MCF 10A (cell line): ENCODE data around the gene PCCA. TPM values are rescaled to one million over a fixed set of nuclear protein-coding genes. Genes with fewer than 3 reads are reported as not detected.
A peak's percentile ranks its signal among the peaks of the same experiment; 100 is the strongest.
"Not testable (repeated sequence)": the region's sequence is repeated elsewhere in the genome, so short reads cannot be mapped to it uniquely, and the experiment has no call there.

Experiments
- BruUV-seq: library from RNA; stranded (reverse); fragments of 400-500 nt; replicated peaks from 2 replicates; lab custom pipeline; 2021; lab: Mats Ljungman, UMichigan
- CTCF ChIA-PET: fragments of 300-600 bp; sonication (Branson Sonifier 250); formaldehyde crosslinking; extraction: SDS; loops from one replicate; lab custom pipeline; 2021; ENCODE audit warnings: antibody characterized with exemption, inconsistent platforms; lab: Yijun Ruan, JAX
- POLR2A ChIA-PET: fragments of 300-600, 350-650 bp; sonication (Branson Sonifier 250); formaldehyde crosslinking; extraction: SDS; loops from one replicate; lab custom pipeline; 2020; ENCODE audit warnings: antibody characterized with exemption, inconsistent platforms; lab: Yijun Ruan, JAX
- DNase-seq: peaks from one replicate; pipeline ENCODE4 v3.0.0-alpha.2; 2018; ENCODE audit not compliant: unreplicated experiment
- H3K27ac Mint-ChIP-seq: one replicate; pipeline ENCODE4 v1.8.0; 2022; ENCODE audit warnings: mild to moderate bottlenecking, low read depth, mixed read lengths; ENCODE audit not compliant: unreplicated experiment
- H3K27me3 Mint-ChIP-seq: one replicate; pipeline ENCODE4 v1.8.0; 2022; ENCODE audit warnings: mixed read lengths; ENCODE audit not compliant: insufficient read depth, unreplicated experiment
- H3K36me3 Mint-ChIP-seq: one replicate; pipeline ENCODE4 v1.8.0; 2022; ENCODE audit warnings: mild to moderate bottlenecking, moderate library complexity, mixed read lengths; ENCODE audit not compliant: insufficient read depth, unreplicated experiment
- H3K4me1 Mint-ChIP-seq: one replicate; pipeline ENCODE4 v1.8.0; 2022; ENCODE audit warnings: mixed read lengths; ENCODE audit not compliant: insufficient read depth, unreplicated experiment
- H3K4me3 Mint-ChIP-seq: one replicate; pipeline ENCODE4 v1.8.0; 2022; ENCODE audit warnings: mild to moderate bottlenecking, moderate library complexity, mixed read lengths; ENCODE audit not compliant: unreplicated experiment
- H3K9me3 Mint-ChIP-seq: one replicate; pipeline ENCODE4 v1.8.0; 2022; ENCODE audit warnings: mixed read lengths; ENCODE audit not compliant: unreplicated experiment
- intact Hi-C: fragments of 100-400 bp; cut with micrococcal nuclease; formaldehyde crosslinking; loops from 2 replicates; pipeline ENCODE4 v1.14.1; 2022
- total RNA-seq: library from RNA; stranded (reverse); gene quantifications from 2 replicates; pipeline ENCODE4 v1.2.3, GENCODE V29; 2022
- TF ChIP-seq, protein P1 (sequence below): fragments of 200-600 bp; IDR thresholded peaks from one replicate; pipeline ENCODE4 v1.8.0; 2022; ENCODE audit warnings: antibody characterized with exemption, mild to moderate bottlenecking; ENCODE audit not compliant: unreplicated experiment

PCCA gene
- total RNA-seq, 1 experiment from 2014 or later = 23.4 TPM

DNA sequence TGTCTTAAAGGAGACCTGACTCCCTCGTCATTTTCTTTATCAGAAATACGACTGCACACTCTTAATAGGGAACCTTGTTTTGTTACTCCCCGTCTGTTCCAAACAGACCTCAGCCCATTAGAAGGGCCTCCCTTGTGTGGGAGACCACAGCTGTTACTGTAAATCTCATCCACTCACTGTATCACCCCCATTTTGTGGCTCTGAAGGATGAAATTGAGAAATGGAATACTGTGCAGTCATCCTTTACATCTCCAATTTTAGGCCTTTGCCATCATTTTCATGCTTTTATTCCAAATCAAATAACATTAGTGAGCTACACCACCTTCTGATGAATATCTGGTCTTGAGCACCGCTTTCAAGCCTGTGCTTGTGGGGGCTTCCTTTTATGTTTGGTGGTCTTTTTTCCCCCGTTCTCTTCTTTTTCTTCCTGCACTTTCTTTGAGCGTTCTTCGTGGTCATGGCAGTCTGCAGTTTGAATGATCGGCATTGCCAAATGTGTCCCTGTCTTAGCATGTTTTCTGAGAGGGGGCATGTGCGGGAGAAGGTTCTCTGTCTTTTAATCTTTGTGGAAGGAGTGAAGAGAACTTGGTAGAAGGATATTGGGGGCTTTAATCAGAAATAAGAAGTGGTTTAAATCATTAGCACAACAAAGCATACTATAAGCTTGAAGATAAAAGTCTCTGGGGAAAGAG lies 433.9 kb downstream of the PCCA start:
- Mint-ChIP-seq H3K9me3 (no peaks in the 10 kb centered on the region), H3K36me3 (peaks cover 2% of the 10 kb centered on the region), H3K4me3 (no peak overlapping the region), H3K27ac (no peak overlapping the region), H3K4me1 (no peaks in the 10 kb centered on the region), H3K27me3 (no peaks in the 10 kb centered on the region)
- CTCF ChIA-PET = interaction anchor here (0.7 to 1.4 kb wide), 4 partner anchors 10 to 1346 kb away, joined by 3 to 6 read pairs (median 4); no protein-coding TSS in a partner anchor
- intact Hi-C loops = no loop called here
- POLR2A ChIA-PET = interaction anchor here (0.6 kb wide), 2 partner anchors 526 to 1101 kb away, joined by 3 read pairs; no protein-coding TSS in a partner anchor
- TF ChIP-seq, protein P1, sequence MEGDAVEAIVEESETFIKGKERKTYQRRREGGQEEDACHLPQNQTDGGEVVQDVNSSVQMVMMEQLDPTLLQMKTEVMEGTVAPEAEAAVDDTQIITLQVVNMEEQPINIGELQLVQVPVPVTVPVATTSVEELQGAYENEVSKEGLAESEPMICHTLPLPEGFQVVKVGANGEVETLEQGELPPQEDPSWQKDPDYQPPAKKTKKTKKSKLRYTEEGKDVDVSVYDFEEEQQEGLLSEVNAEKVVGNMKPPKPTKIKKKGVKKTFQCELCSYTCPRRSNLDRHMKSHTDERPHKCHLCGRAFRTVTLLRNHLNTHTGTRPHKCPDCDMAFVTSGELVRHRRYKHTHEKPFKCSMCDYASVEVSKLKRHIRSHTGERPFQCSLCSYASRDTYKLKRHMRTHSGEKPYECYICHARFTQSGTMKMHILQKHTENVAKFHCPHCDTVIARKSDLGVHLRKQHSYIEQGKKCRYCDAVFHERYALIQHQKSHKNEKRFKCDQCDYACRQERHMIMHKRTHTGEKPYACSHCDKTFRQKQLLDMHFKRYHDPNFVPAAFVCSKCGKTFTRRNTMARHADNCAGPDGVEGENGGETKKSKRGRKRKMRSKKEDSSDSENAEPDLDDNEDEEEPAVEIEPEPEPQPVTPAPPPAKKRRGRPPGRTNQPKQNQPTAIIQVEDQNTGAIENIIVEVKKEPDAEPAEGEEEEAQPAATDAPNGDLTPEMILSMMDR = no peak
- no peak for DNase-seq
- no TSS peak for BruUV-seq

DNA sequence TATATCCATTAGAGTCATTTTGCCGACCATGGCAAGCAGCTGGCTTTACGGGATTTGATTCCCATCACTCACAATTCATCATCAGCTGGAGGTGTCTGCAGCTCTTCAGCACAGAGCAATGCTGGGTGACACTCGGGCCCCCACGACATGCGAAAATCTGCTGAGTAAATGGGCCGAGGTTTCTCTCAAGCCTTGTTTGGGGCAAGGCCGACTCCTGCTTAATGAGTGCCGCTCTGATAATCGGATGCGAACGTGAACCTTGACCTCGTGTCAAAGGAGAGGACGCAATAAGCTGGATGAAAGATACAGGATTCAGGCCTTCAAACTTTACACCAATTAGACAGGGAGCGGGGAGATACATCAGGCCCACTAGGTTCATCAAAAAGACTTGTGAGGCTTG lies 434.5 kb downstream of the PCCA start:
- CTCF ChIA-PET = interaction anchor here (0.7 to 3.0 kb wide), 4 partner anchors 9 to 1347 kb away, joined by 3 to 19 read pairs (median 4); no protein-coding TSS in a partner anchor
- H3K27ac Mint-ChIP-seq = no peak overlapping the region
- TF ChIP-seq, protein P1 = no peak
- intact Hi-C loops = no loop called here
- H3K9me3 Mint-ChIP-seq = no peaks in the 10 kb centered on the region
- no TSS peak for BruUV-seq
- H3K4me3 Mint-ChIP-seq = no peak overlapping the region
- no peak for DNase-seq
- no peaks in the 10 kb centered on the region for H3K27me3 Mint-ChIP-seq
- peaks cover 7% of the 10 kb centered on the region for H3K36me3 Mint-ChIP-seq
- no peaks in the 10 kb centered on the region for H3K4me1 Mint-ChIP-seq
- POLR2A ChIA-PET = interaction anchor here (0.6 kb wide), 1 partner anchor 527 kb away, joined by 3 read pairs; no protein-coding TSS in a partner anchor

DNA sequence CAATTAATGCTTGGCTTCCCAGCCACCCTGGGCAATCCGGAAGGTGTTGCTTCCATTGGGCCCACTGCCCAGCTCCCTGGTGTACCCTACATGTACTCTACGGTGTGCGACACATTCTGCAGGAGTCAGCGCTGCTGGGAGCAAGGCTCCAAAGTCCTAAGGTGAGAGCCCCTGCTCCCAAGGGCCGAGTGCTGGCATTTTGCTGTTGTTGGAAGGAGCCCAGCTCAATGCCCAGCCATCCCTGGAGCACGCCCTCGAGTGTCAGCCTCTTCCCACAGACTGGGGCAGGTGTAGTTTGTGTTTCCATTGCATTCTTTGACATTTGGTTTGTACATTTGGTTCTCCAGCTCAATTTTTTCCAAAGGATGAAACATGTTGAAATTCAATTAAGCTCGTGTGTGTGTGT lies 435.1 kb downstream of the PCCA start:
- POLR2A ChIA-PET = no interaction called here

DNA sequence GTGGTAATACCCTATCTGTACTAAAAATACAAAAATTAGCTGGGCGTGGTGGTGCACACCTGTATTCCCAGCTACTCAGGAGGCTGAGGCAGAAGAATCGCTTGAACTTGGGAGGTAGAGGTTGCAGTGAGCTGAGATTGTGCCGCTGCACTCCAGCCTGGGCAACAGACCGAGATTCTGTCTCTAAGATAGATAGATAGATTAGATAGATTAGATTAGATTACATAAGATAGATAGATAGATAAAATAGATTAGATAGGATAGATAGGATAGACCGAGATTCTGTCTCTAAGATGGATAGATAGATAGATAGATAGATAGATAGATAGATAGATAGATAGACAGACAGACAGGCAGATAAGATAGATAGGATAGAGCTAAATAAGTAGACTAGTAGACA lies 435.8 kb downstream of the PCCA start:
- H3K9me3 Mint-ChIP-seq, H3K4me3 Mint-ChIP-seq, H3K27me3 Mint-ChIP-seq, BruUV-seq, DNase-seq, POLR2A ChIA-PET, H3K36me3 Mint-ChIP-seq, intact Hi-C loops, H3K4me1 Mint-ChIP-seq: not testable (repeated sequence)
- peak overlapping the region; percentile 15 for H3K27ac Mint-ChIP-seq
- CTCF ChIA-PET = interaction anchor here (0.7 to 3.0 kb wide), 3 partner anchors 10 to 701 kb away, joined by 3 to 19 read pairs (median 4); no protein-coding TSS in a partner anchor

More for the DNA sequence above, 435.1 kb downstream of the PCCA start:
- TF ChIP-seq, protein P1 = no peak
- DNase-seq = no peak
- H3K9me3 Mint-ChIP-seq = no peaks in the 10 kb centered on the region
- H3K36me3 Mint-ChIP-seq = peaks cover 7% of the 10 kb centered on the region
- H3K4me1 Mint-ChIP-seq = no peaks in the 10 kb centered on the region
- intact Hi-C loops = no loop called here
- no peak overlapping the region for H3K27ac Mint-ChIP-seq
- CTCF ChIA-PET = interaction anchor here (0.6 to 3.0 kb wide), 5 partner anchors 9 to 700 kb away, joined by 3 to 19 read pairs (median 3); no protein-coding TSS in a partner anchor
- H3K27me3 Mint-ChIP-seq = no peaks in the 10 kb centered on the region
- no TSS peak for BruUV-seq
- no peak overlapping the region for H3K4me3 Mint-ChIP-seq
